ENCODE measurements around the gene PPP2R5A.

The PPP2R5A gene

GRCh38 chr1:212364985-212365384, 79.8 kb downstream of the PPP2R5A start:
- Histone ChIP-seq H3K36me3 (ENCODE audit: insufficient read depth, low read length) (peaks cover 8% of the 10 kb centered on the region; the same call in 1 of the 2 replicates), H3K9me3 (ENCODE audit: low read depth, low read length) (no peaks in the 10 kb centered on the region), H3K4me3 (no peak overlapping the region), H3K9ac (ENCODE audit: insufficient read length) (no peak overlapping the region), H3K27ac (no peak overlapping the region)
- TF ChIP-seq EZH2 (IDR thresholded peaks at IDR 0.05) = no peak
- TF ChIP-seq POLR2AphosphoS5 (IDR thresholded peaks at IDR 0.05; ENCODE audit: borderline replicate concordance, low read depth, low read length) = no peak
- no peak for TF ChIP-seq FOXP2 (optimal IDR thresholded peaks at IDR 0.05; ENCODE audit: control extremely low read depth, extremely low read length, insufficient read depth)
- no peak for DNase-seq (ENCODE audit: low read depth, low spot score)

- DNase-seq (ENCODE audit: low read depth, low spot score) = no peak
- no peak overlapping the region for H3K9ac ChIP-seq (ENCODE audit: insufficient read length)
- no peak for TF ChIP-seq EZH2 (IDR thresholded peaks at IDR 0.05)
- TF ChIP-seq FOXP2 (optimal IDR thresholded peaks at IDR 0.05; ENCODE audit: control extremely low read depth, extremely low read length, insufficient read depth) = no peak
- no peak for TF ChIP-seq POLR2AphosphoS5 (IDR thresholded peaks at IDR 0.05; ENCODE audit: borderline replicate concordance, low read depth, low read length)
Observed at GRCh38 chr1:212366901-212367300, 81.7 kb downstream of the PPP2R5A start.

GRCh38 chr1:212367474-212368072, 82.4 kb downstream of the PPP2R5A start:
- TF ChIP-seq EZH2 (IDR thresholded peaks at IDR 0.05) (no peak), FOXP2 (optimal IDR thresholded peaks at IDR 0.05; ENCODE audit: control extremely low read depth, extremely low read length, insufficient read depth) (no peak), POLR2AphosphoS5 (IDR thresholded peaks at IDR 0.05; ENCODE audit: borderline replicate concordance, low read depth, low read length) (no peak)
- no peak overlapping the region for H3K9ac ChIP-seq (ENCODE audit: insufficient read length)
- H3K27ac ChIP-seq = no peak overlapping the region
- no peak overlapping the region for H3K4me3 ChIP-seq
- DNase-seq (ENCODE audit: low read depth, low spot score) = no peak
- peaks cover 6% of the 10 kb centered on the region; the same call in 1 of the 2 replicates for H3K36me3 ChIP-seq (ENCODE audit: insufficient read depth, low read length)
- no peaks in the 10 kb centered on the region for H3K9me3 ChIP-seq (ENCODE audit: low read depth, low read length)

More at GRCh38 chr1:212366901-212367300, 81.7 kb downstream of the PPP2R5A start:
- Histone ChIP-seq H3K4me3 (no peak overlapping the region), H3K9me3 (ENCODE audit: low read depth, low read length) (no peaks in the 10 kb centered on the region), H3K27ac (no peak overlapping the region), H3K36me3 (ENCODE audit: insufficient read depth, low read length) (peaks cover 4% of the 10 kb centered on the region; the same call in 1 of the 2 replicates)

- no peak for TF ChIP-seq EZH2 (IDR thresholded peaks at IDR 0.05)
- no peak for TF ChIP-seq POLR2AphosphoS5 (IDR thresholded peaks at IDR 0.05; ENCODE audit: borderline replicate concordance, low read depth, low read length)
- no peak for TF ChIP-seq FOXP2 (optimal IDR thresholded peaks at IDR 0.05; ENCODE audit: control extremely low read depth, extremely low read length, insufficient read depth)
- H3K36me3 ChIP-seq (ENCODE audit: insufficient read depth, low read length) = peaks cover 10% of the 10 kb centered on the region; the same call in 1 of the 2 replicates
- H3K9ac ChIP-seq (ENCODE audit: insufficient read length) = no peak overlapping the region
- H3K9me3 ChIP-seq (ENCODE audit: low read depth, low read length) = no peaks in the 10 kb centered on the region
- DNase-seq (ENCODE audit: low read depth, low spot score) = peak; percentile 67
- no peak overlapping the region for H3K4me3 ChIP-seq
- H3K27ac ChIP-seq = no peak overlapping the region
Observed at GRCh38 chr1:212368073-212368484, 82.9 kb downstream of the PPP2R5A start.

GRCh38 chr1:212375986-212376385, 90.8 kb downstream of the PPP2R5A start:
- H3K9me3 ChIP-seq (ENCODE audit: low read depth, low read length) = no peaks in the 10 kb centered on the region
- peaks cover 20% of the 10 kb centered on the region for H3K36me3 ChIP-seq (ENCODE audit: insufficient read depth, low read length)
- H3K4me3 ChIP-seq = no peak overlapping the region
- TF ChIP-seq FOXP2 (optimal IDR thresholded peaks at IDR 0.05; ENCODE audit: control extremely low read depth, extremely low read length, insufficient read depth) (no peak), POLR2AphosphoS5 (IDR thresholded peaks at IDR 0.05; ENCODE audit: borderline replicate concordance, low read depth, low read length) (no peak), EZH2 (IDR thresholded peaks at IDR 0.05) (no peak)
- no peak overlapping the region for H3K9ac ChIP-seq (ENCODE audit: insufficient read length)
- DNase-seq (ENCODE audit: low read depth, low spot score) = no peak
- no peak overlapping the region for H3K27ac ChIP-seq

- H3K9me3 ChIP-seq (ENCODE audit: low read depth, low read length) = no peaks in the 10 kb centered on the region
- DNase-seq (ENCODE audit: low read depth, low spot score) = no peak
- peaks cover 14% of the 10 kb centered on the region for H3K36me3 ChIP-seq (ENCODE audit: insufficient read depth, low read length)
- H3K9ac ChIP-seq (ENCODE audit: insufficient read length) = no peak overlapping the region
- no peak overlapping the region for H3K4me3 ChIP-seq
- no peak overlapping the region for H3K27ac ChIP-seq
- TF ChIP-seq POLR2AphosphoS5 (IDR thresholded peaks at IDR 0.05; ENCODE audit: borderline replicate concordance, low read depth, low read length) = no peak
- no peak for TF ChIP-seq FOXP2 (optimal IDR thresholded peaks at IDR 0.05; ENCODE audit: control extremely low read depth, extremely low read length, insufficient read depth)
- no peak for TF ChIP-seq EZH2 (IDR thresholded peaks at IDR 0.05)
Observed at GRCh38 chr1:212377644-212378043, 92.4 kb downstream of the PPP2R5A start.

GRCh38 chr1:212379366-212379765, 94.2 kb downstream of the PPP2R5A start:
- no peaks in the 10 kb centered on the region for H3K9me3 ChIP-seq (ENCODE audit: low read depth, low read length)
- peaks cover 1% of the 10 kb centered on the region; the same call in 1 of the 2 replicates for H3K36me3 ChIP-seq (ENCODE audit: insufficient read depth, low read length)
- no peak overlapping the region for H3K9ac ChIP-seq (ENCODE audit: insufficient read length)
- no peak overlapping the region for H3K27ac ChIP-seq
- H3K4me3 ChIP-seq = no peak overlapping the region
- TF ChIP-seq EZH2 (IDR thresholded peaks at IDR 0.05) = no peak
- no peak for TF ChIP-seq FOXP2 (optimal IDR thresholded peaks at IDR 0.05; ENCODE audit: control extremely low read depth, extremely low read length, insufficient read depth)
- TF ChIP-seq POLR2AphosphoS5 (IDR thresholded peaks at IDR 0.05; ENCODE audit: borderline replicate concordance, low read depth, low read length) = no peak
- DNase-seq (ENCODE audit: low read depth, low spot score) = no peak

- peaks cover 8% of the 10 kb centered on the region; the same call in 1 of the 2 replicates for H3K36me3 ChIP-seq (ENCODE audit: insufficient read depth, low read length)
Observed at GRCh38 chr1:212381397-212382035, 96.3 kb downstream of the PPP2R5A start.

More at GRCh38 chr1:212381397-212382035, 96.3 kb downstream of the PPP2R5A start:
- H3K27ac ChIP-seq = no peak overlapping the region
- H3K4me3 ChIP-seq = no peak overlapping the region
- TF ChIP-seq EZH2 (IDR thresholded peaks at IDR 0.05) (no peak), FOXP2 (optimal IDR thresholded peaks at IDR 0.05; ENCODE audit: control extremely low read depth, extremely low read length, insufficient read depth) (no peak), POLR2AphosphoS5 (IDR thresholded peaks at IDR 0.05; ENCODE audit: borderline replicate concordance, low read depth, low read length) (no peak)
- DNase-seq (ENCODE audit: low read depth, low spot score) = no peak
- no peak overlapping the region for H3K9ac ChIP-seq (ENCODE audit: insufficient read length)
- no peaks in the 10 kb centered on the region for H3K9me3 ChIP-seq (ENCODE audit: low read depth, low read length)

Measured in SK-N-MC (cell line).